NCI-H2227 treated with DMSO at 0.1 percent for 48 hours (cell line): ENCODE data around the gene TMEM39B.
"Not testable (repeated sequence)": the region's sequence is repeated elsewhere in the genome, so short reads cannot be mapped to it uniquely, and the experiment has no call there.

Source experiments
- DNase-seq: peaks from one replicate; lab custom pipeline; 2025; lab: John Stamatoyannopoulos, UW

Gene TMEM39B

GRCh38 chr1:32113436-32113835 is 40.7 kb downstream of the TMEM39B start:
- DNase-seq = not testable (repeated sequence)

GRCh38 chr1:32114420-32114819 is 41.7 kb downstream of the TMEM39B start:
- DNase-seq = no peak

- DNase-seq = no peak
Measured at GRCh38 chr1:32115496-32115895, 42.8 kb downstream of the TMEM39B start.

GRCh38 chr1:32116531-32116930 is 43.8 kb downstream of the TMEM39B start:
- DNase-seq = no peak

- DNase-seq = no peak
Measured at GRCh38 chr1:32122151-32122550, 49.4 kb downstream of the TMEM39B start.

- DNase-seq = not testable (repeated sequence)
Measured at GRCh38 chr1:32123361-32123760, 50.6 kb downstream of the TMEM39B start.

- no peak for DNase-seq
Measured at GRCh38 chr1:32125313-32125712, 52.6 kb downstream of the TMEM39B start.

GRCh38 chr1:32126770-32127169 is 54.0 kb downstream of the TMEM39B start:
- DNase-seq = no peak

- DNase-seq = no peak
Measured at GRCh38 chr1:32127409-32128198, 54.9 kb downstream of the TMEM39B start.

GRCh38 chr1:32128479-32128878 is 55.7 kb downstream of the TMEM39B start:
- no peak for DNase-seq

- no peak for DNase-seq
Measured at GRCh38 chr1:32128964-32129363, 56.2 kb downstream of the TMEM39B start.

GRCh38 chr1:32133950-32134280 is 61.2 kb downstream of the TMEM39B start:
- not testable (repeated sequence) for DNase-seq

- no peak for DNase-seq
Measured at GRCh38 chr1:32137111-32137510, 64.4 kb downstream of the TMEM39B start.

- DNase-seq = no peak
Measured at GRCh38 chr1:32138965-32139364, 66.2 kb downstream of the TMEM39B start.

GRCh38 chr1:32142446-32143301 is 69.9 kb downstream of the TMEM39B start:
- peak; percentile 11 for DNase-seq

- DNase-seq = not testable (repeated sequence)
Measured at GRCh38 chr1:32143302-32143695, 70.6 kb downstream of the TMEM39B start.

GRCh38 chr1:32144033-32144432 is 71.3 kb downstream of the TMEM39B start:
- DNase-seq = no peak

GRCh38 chr1:32147799-32148198 is 75.1 kb downstream of the TMEM39B start:
- not testable (repeated sequence) for DNase-seq

- no peak for DNase-seq
Measured at GRCh38 chr1:32150847-32151246, 78.1 kb downstream of the TMEM39B start.

GRCh38 chr1:32151319-32151787 is 78.6 kb downstream of the TMEM39B start:
- peak; percentile 35 for DNase-seq
